GM20431 (cell line): ENCODE measurements around the gene HBQ1.
"Not testable (repeated sequence)": the region's sequence is repeated elsewhere in the genome, so short reads cannot be mapped to it uniquely, and the experiment has no call there.

ENCODE experiments used
- in situ Hi-C: fragments of 300-500 bp; cut with MseI, MboI; formaldehyde crosslinking; loops from one replicate; pipeline ENCODE4 v1.15.0; 2020; ENCODE audit warnings: low sequenced_read_pairs; ENCODE audit not compliant: unreplicated experiment

The HBQ1 gene

GRCh38 chr16:194516-194915, 14.3 kb downstream of the HBQ1 start:
- in situ Hi-C loops: no loop called here

- in situ Hi-C loops: no loop called here
These were observed 20.1 kb downstream of the HBQ1 start for GRCh38 chr16:200388-200787.

GRCh38 chr16:203246-203645, 23.0 kb downstream of the HBQ1 start:
- in situ Hi-C loops: no loop called here

DNA sequence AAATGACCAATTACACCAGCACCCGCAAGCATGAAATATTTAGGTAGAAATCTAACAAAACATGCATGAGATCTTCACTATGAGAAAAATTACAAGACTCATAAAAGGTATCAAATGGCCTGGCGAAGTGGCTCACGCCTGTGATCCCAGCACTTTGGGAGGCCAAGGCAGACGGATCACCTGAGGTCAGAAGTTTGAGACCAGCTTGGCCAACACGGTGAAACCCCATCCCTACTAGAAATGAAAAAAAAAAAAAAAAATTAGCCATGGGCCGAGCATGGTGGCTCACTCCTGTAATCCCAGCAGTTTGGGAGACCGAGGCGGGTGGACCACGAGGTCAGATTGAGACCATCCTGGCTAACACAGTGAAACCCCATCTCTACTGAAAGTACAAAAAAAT, 23.8 kb downstream of the HBQ1 start:
- in situ Hi-C loops: not testable (repeated sequence)

GRCh38 chr16:209359-209758, 29.1 kb downstream of the HBQ1 start:
- in situ Hi-C loops: not testable (repeated sequence)

DNA sequence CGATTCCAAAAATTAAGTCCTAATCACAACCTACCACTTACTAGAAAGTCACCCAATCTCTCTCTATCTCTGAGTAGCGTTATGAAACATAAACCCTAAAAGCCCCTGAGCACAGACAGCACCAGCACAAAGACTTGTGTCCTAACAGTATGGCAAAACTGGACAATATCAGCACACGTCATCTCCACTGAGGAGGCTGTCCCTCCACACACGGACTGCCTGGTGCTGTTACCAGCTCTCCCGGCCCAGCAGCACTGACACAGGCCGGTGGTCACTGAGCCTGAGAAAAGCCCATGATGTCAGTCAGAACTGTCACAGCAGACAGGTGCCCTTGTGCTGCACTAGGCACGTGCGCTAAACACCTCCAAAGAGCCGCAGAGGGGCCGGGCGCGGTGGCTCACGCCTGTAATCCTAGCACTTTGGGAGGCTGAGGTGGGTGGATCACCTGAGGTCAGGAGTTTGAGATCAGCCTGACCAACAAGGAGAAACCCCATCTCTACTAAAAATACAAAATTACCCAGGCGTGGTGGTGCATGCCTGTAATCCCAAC, 31.4 kb downstream of the HBQ1 start:
- in situ Hi-C loops: not testable (repeated sequence)

DNA sequence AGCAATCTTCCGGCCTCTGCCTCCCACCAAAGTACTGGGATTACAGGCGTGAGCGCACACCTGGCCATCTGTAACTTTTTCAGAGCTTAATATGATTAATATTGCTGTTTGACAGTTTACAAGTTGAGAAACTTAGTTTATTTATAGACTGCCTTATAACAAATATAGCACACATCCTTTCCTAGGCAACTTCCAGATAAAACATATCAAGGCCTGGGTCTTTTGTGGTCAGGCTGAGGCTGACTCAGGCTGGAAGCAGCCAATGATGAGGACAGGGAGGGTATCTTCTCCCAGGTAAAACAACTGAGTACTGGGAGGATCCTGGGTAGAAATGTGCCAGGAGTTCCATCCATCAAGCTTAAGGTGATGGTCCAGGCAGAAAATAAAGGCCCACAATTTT, 32.7 kb downstream of the HBQ1 start:
- in situ Hi-C loops: no loop called here

DNA sequence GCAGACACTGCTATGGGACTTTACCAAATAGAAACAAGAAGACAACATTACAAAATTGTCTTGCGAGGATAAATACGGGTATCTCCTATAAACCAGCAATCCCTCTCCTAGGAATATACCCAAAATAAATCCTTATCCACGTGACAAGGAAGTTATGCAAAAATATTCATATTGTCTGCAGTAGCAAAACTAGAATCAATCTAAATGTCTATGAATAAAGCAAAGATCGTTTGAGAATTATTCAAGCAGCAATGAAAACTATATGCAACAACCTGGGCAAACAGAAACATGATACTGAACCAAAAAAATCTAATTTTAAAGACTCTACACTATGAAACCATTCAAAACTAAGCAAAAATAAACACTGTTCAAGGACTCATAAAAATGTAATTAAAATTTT, 39.8 kb downstream of the HBQ1 start:
- in situ Hi-C loops: no loop called here

DNA sequence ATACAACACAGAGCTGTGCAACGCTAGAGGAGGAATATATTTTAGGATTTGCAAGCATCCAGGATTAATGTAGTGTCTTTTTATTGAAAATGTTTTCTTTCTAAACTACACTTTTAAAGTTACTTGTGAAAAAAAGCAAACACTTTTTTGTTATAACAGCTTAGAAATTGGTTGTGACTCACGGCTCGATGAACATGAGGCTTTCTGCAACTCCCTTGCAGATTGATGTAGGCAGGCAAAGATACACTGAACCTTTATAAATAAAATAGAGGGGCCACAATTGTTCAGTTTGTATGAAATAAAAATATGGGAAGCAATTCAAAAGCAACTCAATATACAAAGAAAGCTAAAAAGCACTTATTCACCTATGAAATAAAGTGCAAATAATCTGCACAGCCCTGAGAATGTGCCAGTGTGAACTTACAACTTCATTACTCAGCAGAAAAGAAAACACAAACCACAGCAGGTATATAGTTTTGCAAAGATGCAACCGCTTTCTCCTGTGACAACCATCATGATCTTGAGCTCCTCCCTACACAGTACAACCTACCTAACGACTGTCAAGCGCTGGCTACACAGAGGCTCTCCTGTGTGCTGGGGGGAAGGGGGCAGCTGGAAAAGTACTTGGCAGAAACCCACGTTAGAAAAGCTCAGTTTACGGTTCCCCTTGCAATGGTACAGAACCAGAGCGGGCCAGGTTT, 48.0 kb downstream of the HBQ1 start:
- in situ Hi-C loops: no loop called here

GRCh38 chr16:228852-229730, 48.8 kb downstream of the HBQ1 start, which contains the start of gene LUC7L:
Gene LUC7L, minus strand, starts transcription at chr16:229449. Its CDS starts 110 bp downstream, at chr16:229339.
- in situ Hi-C loops: no loop called here

DNA sequence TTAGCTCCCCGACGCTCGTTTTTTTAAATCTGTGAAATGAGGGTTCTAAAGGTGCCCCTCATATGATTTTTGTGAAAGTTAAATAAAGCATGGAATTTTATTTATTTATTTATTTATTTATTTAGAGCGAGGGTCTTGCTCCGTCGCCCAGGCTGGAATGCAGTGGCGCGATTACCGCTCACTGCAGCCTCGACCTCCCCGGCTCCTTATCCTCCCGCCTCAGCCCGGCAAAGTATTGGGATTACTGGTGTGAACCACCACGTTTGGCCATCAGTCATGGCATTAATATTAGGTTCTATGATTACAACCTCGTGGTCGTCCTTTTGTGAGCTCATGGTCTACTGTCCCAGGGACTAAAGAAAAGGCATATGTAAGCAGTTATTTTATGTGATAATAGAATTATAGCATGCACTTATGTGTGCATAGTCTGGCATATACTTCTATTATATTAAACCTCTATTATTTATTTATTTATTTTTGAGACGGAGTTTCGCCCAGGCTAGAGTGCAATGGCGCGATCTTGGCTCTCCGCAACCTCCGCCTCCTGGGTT, 49.5 kb downstream of the HBQ1 start:
- in situ Hi-C loops: no loop called here

DNA sequence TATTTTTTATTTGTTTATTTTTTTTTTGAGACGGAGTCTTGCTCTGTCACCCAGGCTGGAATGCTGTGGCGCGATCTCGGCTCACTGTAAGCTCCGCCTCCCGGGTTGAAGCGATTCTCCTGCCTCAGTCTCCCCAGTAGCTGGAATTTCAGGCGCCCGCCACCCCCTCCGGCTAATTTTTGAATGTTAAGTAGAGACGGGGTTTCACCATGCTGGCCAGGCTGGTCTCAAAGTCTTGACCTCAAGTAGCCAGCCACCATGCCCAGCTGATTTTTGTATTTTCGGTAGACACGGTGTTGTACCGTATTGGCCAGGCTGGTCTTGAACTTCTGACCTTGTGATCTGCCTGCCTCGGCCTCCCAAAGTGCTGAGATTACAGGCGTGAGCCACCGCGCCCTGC, 50.1 kb downstream of the HBQ1 start:
- in situ Hi-C loops: not testable (repeated sequence)
